HEK293T (cell line): ENCODE data around the gene TDRD1.

Experiments
- ARNT ChIP-seq: fragments of 450-650 bp; IDR thresholded peaks from 2 replicates; pipeline ENCODE4 v1.6.1; 2017; ENCODE audit warnings: mild to moderate bottlenecking
- BHLHE40 ChIP-seq: fragments of 450-650 bp; IDR thresholded peaks from 2 replicates; pipeline ENCODE4 v1.6.1; 2016; ENCODE audit warnings: mild to moderate bottlenecking, moderate library complexity, borderline replicate concordance
- CTBP1 ChIP-seq: fragments of 450-650 bp; IDR thresholded peaks from 2 replicates; pipeline ENCODE4 v1.6.1; 2016; ENCODE audit warnings: borderline replicate concordance
- ELF4 ChIP-seq: fragments of 450-650 bp; IDR thresholded peaks from 2 replicates; pipeline ENCODE4 v1.6.1; 2017; ENCODE audit warnings: antibody characterized with exemption
- FOXA1 ChIP-seq: fragments of 450-650 bp; IDR thresholded peaks from 2 replicates; pipeline ENCODE4 v1.6.1; 2016; ENCODE audit warnings: mild to moderate bottlenecking
- FOXK2 ChIP-seq: fragments of 450-650 bp; IDR thresholded peaks from 2 replicates; pipeline ENCODE4 v1.6.1; 2016; ENCODE audit warnings: mild to moderate bottlenecking
- FOXM1 ChIP-seq: fragments of 450-650 bp; IDR thresholded peaks from 2 replicates; pipeline ENCODE4 v1.6.1; 2017; ENCODE audit warnings: mild to moderate bottlenecking, borderline replicate concordance
- HDGF ChIP-seq: fragments of 450-650 bp; IDR thresholded peaks from 2 replicates; pipeline ENCODE4 v1.6.1; 2017; ENCODE audit warnings: antibody characterized with exemption, borderline replicate concordance
- L3MBTL2 ChIP-seq: fragments of 450-650 bp; conservative IDR thresholded peaks from 2 replicates; pipeline ENCODE4 v1.6.1; 2016; ENCODE audit warnings: mild to moderate bottlenecking
- NFRKB ChIP-seq: fragments of 450-650 bp; IDR thresholded peaks from 2 replicates; pipeline ENCODE4 v1.6.1; 2016; ENCODE audit warnings: mild to moderate bottlenecking, moderate library complexity
- PKNOX1 ChIP-seq: fragments of 450-650 bp; IDR thresholded peaks from 2 replicates; pipeline ENCODE4 v1.6.1; 2016
- SP1 ChIP-seq: fragments of 450-650 bp; IDR thresholded peaks from 2 replicates; pipeline ENCODE4 v1.6.1; 2017
- TARDBP ChIP-seq: fragments of 450-650 bp; IDR thresholded peaks from 2 replicates; pipeline ENCODE4 v1.6.1; 2016
- ZNF384 ChIP-seq: fragments of 450-650 bp; IDR thresholded peaks from 2 replicates; pipeline ENCODE4 v1.6.1; 2016

DNA sequence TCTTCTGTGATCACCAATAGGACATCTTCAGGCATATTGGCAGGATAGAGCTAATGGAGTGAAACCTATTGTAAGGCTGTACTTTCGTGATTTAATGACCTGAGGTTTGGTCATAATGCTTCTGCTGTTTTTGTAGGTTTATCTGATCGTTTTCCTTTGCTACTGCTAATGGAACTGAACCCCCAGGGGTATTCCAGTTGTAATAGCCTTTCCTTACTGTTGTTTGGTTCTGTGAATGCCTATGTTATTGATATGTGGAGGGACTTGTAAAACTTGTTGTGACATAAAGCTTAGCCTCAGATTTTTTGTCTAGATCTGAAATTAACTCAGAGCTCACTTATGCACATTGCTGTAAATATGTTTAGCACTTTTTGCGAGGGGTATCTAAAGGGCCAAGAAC is 49.0 kb downstream of the TDRD1 start:
- TF ChIP-seq TARDBP (no peak), BHLHE40 (no peak), PKNOX1 (no peak), ELF4 (no peak), FOXK2 (no peak), FOXA1 (no peak), FOXM1 (no peak), ZNF384 (no peak), L3MBTL2 (no peak), CTBP1 (no peak), SP1 (no peak), ARNT (no peak), HDGF (no peak), NFRKB (no peak)
